Caco-2 (cell line): ENCODE results near the gene TOR1B. TPM values are rescaled to one million over a fixed set of nuclear protein-coding genes. Genes with fewer than 3 reads are reported as not detected.

Experiments
- BruUV-seq: library from RNA; stranded (reverse); fragments of 400-500 nt; replicated peaks from 2 replicates; lab custom pipeline; 2021; lab: Mats Ljungman, UMichigan
- CTCF ChIA-PET: fragments of 300-600 bp; sonication (Branson Sonifier 250); formaldehyde crosslinking; loops from one replicate; lab custom pipeline; 2022; ENCODE audit warnings: antibody characterized with exemption; lab: Charles Lee
- POLR2A ChIA-PET: fragments of 300-600 bp; sonication (Branson Sonifier 250); formaldehyde crosslinking; loops from one replicate; lab custom pipeline; 2022; ENCODE audit warnings: antibody characterized with exemption; lab: Charles Lee
- DNase-seq, 2 experiments: peaks; one replicate each; pipeline versions ENCODE4 v3.0.0 to v3.0.0-alpha.2; 2020 to 2022
- H3K27me3 ChIP-seq: replicated peaks from 2 replicates; pipeline ENCODE4 v1.6.0; 2011; ENCODE audit warnings: low read length; ENCODE audit not compliant: control insufficient read depth, insufficient read depth
- H3K36me3 ChIP-seq: 2 replicates; pipeline ENCODE4 v1.5.1; 2011; ENCODE audit warnings: low read length; ENCODE audit not compliant: control insufficient read depth, insufficient read depth
- H3K4me1 ChIP-seq: fragments of 250-450 bp; sonication (Bioruptor Pico); 2 replicates; pipeline ENCODE4 v1.5.1; 2020; ENCODE audit warnings: mild to moderate bottlenecking
- H3K4me3 ChIP-seq: 2 replicates; pipeline ENCODE4 v1.5.1; 2011; ENCODE audit warnings: low read depth, mild to moderate bottlenecking, control low read depth, low read length
- H3K9me3 ChIP-seq: fragments of 250-450 bp; sonication (Bioruptor Pico); 2 replicates; pipeline ENCODE4 v1.5.1; 2020; ENCODE audit warnings: mild to moderate bottlenecking, moderate library complexity
- H3K27ac Mint-ChIP-seq: one replicate; pipeline ENCODE4 v1.8.0; 2022; ENCODE audit warnings: mixed read lengths; ENCODE audit not compliant: unreplicated experiment
- H3K27me3 Mint-ChIP-seq: one replicate; pipeline ENCODE4 v1.8.0; 2022; ENCODE audit warnings: mixed read lengths; ENCODE audit not compliant: insufficient read depth, unreplicated experiment
- H3K36me3 Mint-ChIP-seq: one replicate; pipeline ENCODE4 v1.8.0; 2022; ENCODE audit warnings: mild to moderate bottlenecking, mixed read lengths; ENCODE audit not compliant: insufficient read depth, unreplicated experiment
- H3K4me1 Mint-ChIP-seq: one replicate; pipeline ENCODE4 v1.8.0; 2022; ENCODE audit warnings: low read depth, mixed read lengths; ENCODE audit not compliant: unreplicated experiment
- H3K4me3 Mint-ChIP-seq: one replicate; pipeline ENCODE4 v1.8.0; 2022; ENCODE audit warnings: mild to moderate bottlenecking, moderate library complexity, mixed read lengths; ENCODE audit not compliant: unreplicated experiment
- H3K9me3 Mint-ChIP-seq: one replicate; pipeline ENCODE4 v1.8.0; 2022; ENCODE audit warnings: mixed read lengths; ENCODE audit not compliant: unreplicated experiment
- intact Hi-C: fragments of 100-400 bp; cut with micrococcal nuclease; formaldehyde crosslinking; loops from one replicate; pipeline ENCODE4 v1.10.0; 2022; ENCODE audit not compliant: unreplicated experiment
- total RNA-seq: library from RNA; stranded (reverse); gene quantifications from 2 replicates; pipeline ENCODE4 v1.2.3, GENCODE V29; 2022
- TF ChIP-seq, protein P1 (sequence below), 2 experiments: fragments of 200-600 bp in 1 of 2; IDR thresholded peaks; 1 replicate in 1 of 2; 2 replicates in 1 of 2; pipeline versions ENCODE4 v1.5.1 to v1.8.0; 2011 to 2022; ENCODE audit warnings: antibody characterized with exemption in 1 of 2, control low read depth in 1 of 2, inconsistent platforms in 1 of 2, low read depth in 1 of 2, low read length in 1 of 2, mild to moderate bottlenecking in 1 of 2, moderate library complexity in 1 of 2; ENCODE audit not compliant: insufficient read depth in 1 of 2, severe bottlenecking in 1 of 2, unreplicated experiment in 1 of 2

Gene TOR1B
- total RNA-seq, 1 experiment from 2014 or later: 22.8 TPM

DNA sequence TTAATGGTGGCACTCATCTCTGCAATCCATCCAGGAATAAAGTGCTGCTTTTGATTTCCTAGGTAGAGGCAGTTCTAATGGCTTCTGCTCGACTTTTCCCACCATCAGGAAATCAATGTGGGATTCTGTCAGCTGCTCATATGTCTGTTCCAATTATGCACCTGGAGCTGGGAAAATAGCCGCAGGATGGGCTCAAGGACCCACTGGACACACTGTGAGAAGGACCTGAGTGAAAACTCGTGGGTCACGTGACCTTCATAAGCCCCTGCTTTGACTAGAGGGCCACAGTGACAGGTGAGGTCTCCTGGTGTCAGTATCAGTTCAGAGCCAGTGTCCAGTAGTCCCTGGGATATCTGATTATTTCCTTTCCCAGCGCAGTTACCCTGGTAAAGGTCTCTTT, 32.2 kb upstream of the TOR1B start:
- Histone ChIP-seq H3K4me1 (no peaks in the 10 kb centered on the region), H3K9me3 (no peaks in the 10 kb centered on the region), H3K27me3 (no peaks in the 10 kb centered on the region), H3K4me3 (no peak overlapping the region), H3K36me3 (no peaks in the 10 kb centered on the region)
- Mint-ChIP-seq H3K27ac (no peak overlapping the region), H3K9me3 (no peaks in the 10 kb centered on the region), H3K4me1 (no peaks in the 10 kb centered on the region), H3K4me3 (no peak overlapping the region), H3K27me3 (peaks cover 2% of the 10 kb centered on the region), H3K36me3 (no peaks in the 10 kb centered on the region)
- BruUV-seq: no TSS peak
- TF ChIP-seq, protein P1, sequence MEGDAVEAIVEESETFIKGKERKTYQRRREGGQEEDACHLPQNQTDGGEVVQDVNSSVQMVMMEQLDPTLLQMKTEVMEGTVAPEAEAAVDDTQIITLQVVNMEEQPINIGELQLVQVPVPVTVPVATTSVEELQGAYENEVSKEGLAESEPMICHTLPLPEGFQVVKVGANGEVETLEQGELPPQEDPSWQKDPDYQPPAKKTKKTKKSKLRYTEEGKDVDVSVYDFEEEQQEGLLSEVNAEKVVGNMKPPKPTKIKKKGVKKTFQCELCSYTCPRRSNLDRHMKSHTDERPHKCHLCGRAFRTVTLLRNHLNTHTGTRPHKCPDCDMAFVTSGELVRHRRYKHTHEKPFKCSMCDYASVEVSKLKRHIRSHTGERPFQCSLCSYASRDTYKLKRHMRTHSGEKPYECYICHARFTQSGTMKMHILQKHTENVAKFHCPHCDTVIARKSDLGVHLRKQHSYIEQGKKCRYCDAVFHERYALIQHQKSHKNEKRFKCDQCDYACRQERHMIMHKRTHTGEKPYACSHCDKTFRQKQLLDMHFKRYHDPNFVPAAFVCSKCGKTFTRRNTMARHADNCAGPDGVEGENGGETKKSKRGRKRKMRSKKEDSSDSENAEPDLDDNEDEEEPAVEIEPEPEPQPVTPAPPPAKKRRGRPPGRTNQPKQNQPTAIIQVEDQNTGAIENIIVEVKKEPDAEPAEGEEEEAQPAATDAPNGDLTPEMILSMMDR (IDR thresholded peaks at IDR 0.05; ENCODE audit: insufficient read depth in 1 of 2, low read depth in 1 of 2, low read length in 1 of 2, severe bottlenecking in 1 of 2, unreplicated experiment in 1 of 2): no peak
- CTCF ChIA-PET: no interaction called here
- intact Hi-C loops: no loop called here
- POLR2A ChIA-PET: no interaction called here
- no peak for DNase-seq

DNA sequence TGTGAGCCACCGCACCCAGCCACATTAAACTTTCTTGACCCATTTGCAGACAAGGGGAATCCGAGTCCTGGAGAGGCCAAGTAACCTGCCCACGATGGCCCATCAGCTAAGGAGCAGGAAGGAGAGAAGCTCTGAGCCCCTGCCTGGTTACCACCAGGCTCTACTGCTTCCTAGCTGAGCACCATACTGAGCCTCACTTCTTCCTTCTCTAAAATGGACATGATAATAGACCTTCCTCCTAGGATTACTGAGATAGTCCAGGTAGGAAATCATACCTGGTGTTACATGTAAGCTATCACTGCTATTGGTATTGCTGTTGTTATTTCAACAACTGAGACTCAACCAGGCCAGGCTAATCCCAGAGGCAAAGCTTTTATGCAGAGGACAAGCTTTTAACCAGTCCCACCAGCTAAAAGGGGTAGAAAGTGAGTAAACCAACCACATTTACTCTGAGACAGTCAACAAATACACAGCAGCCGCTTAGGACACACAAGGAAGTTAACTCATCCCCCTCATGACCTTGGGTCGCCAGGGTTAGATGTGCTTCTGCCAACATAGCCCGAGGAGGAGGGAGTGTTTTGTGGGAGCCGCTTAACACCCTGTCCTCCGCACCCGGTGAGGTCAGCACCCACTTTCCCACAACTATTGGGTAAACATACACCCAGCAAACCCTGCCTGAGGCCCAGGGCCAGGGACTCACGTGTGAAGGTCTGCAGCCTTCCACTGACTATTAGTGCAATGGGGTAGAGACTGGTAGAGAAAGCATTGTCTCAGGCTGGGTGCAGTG, 29.5 kb upstream of the TOR1B start:
- H3K27me3 Mint-ChIP-seq: peaks cover 2% of the 10 kb centered on the region
- ChIA-PET POLR2A (no interaction called here), CTCF (no interaction called here)
- H3K27ac Mint-ChIP-seq: no peak overlapping the region
- peaks cover 6% of the 10 kb centered on the region for H3K36me3 Mint-ChIP-seq
- no peaks in the 10 kb centered on the region for H3K9me3 ChIP-seq
- peaks cover 6% of the 10 kb centered on the region for H3K4me1 Mint-ChIP-seq
- no TSS peak for BruUV-seq
- intact Hi-C loops: no loop called here
- no peaks in the 10 kb centered on the region for H3K9me3 Mint-ChIP-seq
- DNase-seq: no peak
- no peak overlapping the region for H3K4me3 Mint-ChIP-seq
- H3K27me3 ChIP-seq: no peaks in the 10 kb centered on the region
- no peaks in the 10 kb centered on the region for H3K36me3 ChIP-seq
- TF ChIP-seq, protein P1 (IDR thresholded peaks at IDR 0.05; ENCODE audit: insufficient read depth in 1 of 2, low read depth in 1 of 2, low read length in 1 of 2, severe bottlenecking in 1 of 2, unreplicated experiment in 1 of 2): no peak
- no peak overlapping the region for H3K4me3 ChIP-seq
- H3K4me1 ChIP-seq: peaks cover 7% of the 10 kb centered on the region; the same call in 1 of the 2 replicates

DNA sequence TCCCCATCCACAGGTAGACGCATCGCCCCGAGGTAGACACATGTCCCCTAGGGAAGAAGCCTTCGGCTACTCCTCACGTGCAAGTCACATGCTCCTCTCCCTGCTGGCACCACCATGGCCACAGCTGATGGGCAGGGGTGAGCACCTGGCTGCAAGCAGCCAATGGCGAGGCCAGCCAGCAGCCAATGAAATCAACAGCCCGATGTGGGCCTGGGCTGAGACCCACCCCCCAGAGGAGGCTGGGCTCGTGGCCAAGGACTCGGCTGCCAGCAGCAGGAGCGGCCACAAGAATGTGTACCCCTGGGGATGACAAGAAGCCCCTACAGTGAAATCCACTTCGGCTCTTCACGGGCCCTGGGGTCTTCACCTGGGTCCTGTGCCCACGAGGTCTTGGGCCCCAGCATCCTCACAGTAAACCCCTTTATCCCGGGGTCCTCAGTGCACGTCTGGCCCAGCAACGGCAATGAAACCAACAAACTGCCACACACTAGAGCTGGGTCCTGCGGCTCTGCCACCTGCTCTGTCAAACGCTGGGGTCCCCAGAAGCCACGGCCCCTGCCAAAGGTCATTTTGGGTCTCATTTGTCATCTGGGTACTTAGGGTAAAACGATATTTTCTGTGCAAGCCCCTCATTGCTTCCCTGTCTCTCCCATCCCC, 28.1 kb upstream of the TOR1B start:
- Mint-ChIP-seq H3K36me3 (peaks cover 6% of the 10 kb centered on the region), H3K4me3 (no peak overlapping the region), H3K27me3 (peaks cover 6% of the 10 kb centered on the region), H3K9me3 (no peaks in the 10 kb centered on the region), H3K4me1 (peaks cover 6% of the 10 kb centered on the region), H3K27ac (no peak overlapping the region)
- CTCF ChIA-PET: no interaction called here
- TF ChIP-seq, protein P1 (IDR thresholded peaks at IDR 0.05; ENCODE audit: insufficient read depth in 1 of 2, low read depth in 1 of 2, low read length in 1 of 2, severe bottlenecking in 1 of 2, unreplicated experiment in 1 of 2): no peak
- POLR2A ChIA-PET: no interaction called here
- H3K27me3 ChIP-seq: no peaks in the 10 kb centered on the region
- H3K36me3 ChIP-seq: no peaks in the 10 kb centered on the region
- BruUV-seq: no TSS peak
- peaks cover 7% of the 10 kb centered on the region; the same call in 1 of the 2 replicates for H3K4me1 ChIP-seq
- no peak overlapping the region for H3K4me3 ChIP-seq
- no peak for DNase-seq
- no peaks in the 10 kb centered on the region for H3K9me3 ChIP-seq
- intact Hi-C loops: no loop called here
